ACHN (cell line): ENCODE measurements around the gene SSUH2.

Experiments used
- DNase-seq: peaks from one replicate; pipeline ENCODE4 v3.0.0-alpha.2; 2015
- in situ Hi-C: cut with HindIII; loops from 2 replicates; pipeline ENCODE4 v1.10.0; 2017; ENCODE audit warnings: low sequenced_read_pairs, low pct_ligation_motif_present, low pct_unique_long_range_greater_than_20kb

SSUH2 gene

DNA sequence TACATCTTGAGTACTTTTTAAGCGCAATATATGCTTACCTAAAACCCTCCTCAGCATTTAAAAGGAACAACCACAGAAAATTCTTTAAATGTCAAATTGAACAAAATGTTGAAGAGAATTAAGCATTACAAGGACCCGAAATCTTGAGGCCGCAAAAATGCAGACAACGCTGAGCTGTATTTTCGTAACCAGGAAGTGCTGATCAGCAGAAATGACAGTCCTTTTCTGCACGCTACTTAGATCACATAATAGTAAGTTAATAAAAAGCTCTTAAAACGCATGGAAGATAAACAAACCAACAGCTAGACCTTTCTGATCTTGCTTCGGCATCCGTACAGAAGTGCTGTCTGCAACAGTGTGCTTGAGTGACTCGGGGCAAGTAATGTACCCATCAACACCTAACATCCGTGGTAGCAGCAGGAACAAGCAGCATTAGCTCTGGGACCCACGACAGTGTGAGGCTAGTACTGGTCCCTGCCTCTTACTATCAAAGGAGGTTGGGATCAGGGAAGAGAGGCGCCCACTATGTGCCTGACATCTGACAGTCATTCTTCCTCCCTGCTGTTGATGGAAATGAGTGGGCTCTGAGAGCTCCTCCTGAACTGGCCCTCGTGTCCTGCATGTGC is 1.8 kb upstream of the SSUH2 start:
- no peak for DNase-seq
- in situ Hi-C loops, result no loop called here

DNA sequence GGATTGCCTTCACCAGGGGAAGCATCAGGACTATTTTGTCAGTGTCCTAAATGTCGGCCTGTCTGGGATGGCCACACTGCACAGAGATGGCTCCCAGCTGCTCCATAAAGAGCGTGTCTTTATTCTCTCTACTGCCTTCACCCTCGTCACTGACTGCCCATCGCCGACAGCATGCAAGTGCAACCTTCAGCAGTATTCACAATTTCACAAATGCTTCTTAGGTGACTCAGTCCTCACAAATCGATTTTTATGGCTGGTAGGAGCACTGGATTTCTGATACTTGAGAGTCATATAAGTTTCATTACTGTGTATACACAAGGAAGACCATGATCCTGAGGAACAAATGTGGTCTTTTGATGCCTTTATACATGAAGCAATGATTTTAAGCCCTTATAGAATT is 1.1 kb upstream of the SSUH2 start:
- in situ Hi-C loops, result no loop called here
- DNase-seq, result no peak

DNA sequence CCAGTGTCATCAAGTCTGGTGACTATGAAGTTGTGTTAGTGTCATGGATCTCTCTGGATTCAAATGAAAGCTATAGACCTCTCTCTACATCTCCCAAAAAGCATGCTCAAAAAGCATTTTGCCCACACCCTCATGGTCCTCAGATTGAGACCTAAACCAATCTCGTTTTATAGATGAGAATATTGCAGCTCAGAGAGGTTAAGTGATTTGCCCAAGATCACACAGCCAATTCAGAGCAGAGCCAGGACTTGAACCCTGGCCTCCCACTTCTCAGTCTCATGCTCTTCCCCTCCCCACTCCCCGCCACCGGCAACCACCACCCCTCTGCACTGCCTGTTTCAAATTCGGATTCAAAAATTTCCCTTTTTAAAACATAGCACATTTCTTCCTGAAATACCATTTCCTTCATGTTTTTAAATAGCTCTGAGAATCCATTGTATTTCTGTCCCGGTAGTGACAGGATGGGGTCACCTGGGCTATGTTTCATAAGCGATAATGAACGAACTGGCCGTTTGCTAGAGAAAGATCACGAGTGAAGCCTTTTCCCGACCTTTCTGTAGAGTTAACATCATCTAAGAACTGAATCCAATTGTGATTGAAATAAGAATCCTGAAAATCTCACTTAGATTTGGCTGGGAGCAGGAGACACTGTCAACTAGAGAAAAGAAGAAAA is 769 bp downstream of the SSUH2 start:
- DNase-seq, result no peak
- in situ Hi-C loops, result no loop called here

DNA sequence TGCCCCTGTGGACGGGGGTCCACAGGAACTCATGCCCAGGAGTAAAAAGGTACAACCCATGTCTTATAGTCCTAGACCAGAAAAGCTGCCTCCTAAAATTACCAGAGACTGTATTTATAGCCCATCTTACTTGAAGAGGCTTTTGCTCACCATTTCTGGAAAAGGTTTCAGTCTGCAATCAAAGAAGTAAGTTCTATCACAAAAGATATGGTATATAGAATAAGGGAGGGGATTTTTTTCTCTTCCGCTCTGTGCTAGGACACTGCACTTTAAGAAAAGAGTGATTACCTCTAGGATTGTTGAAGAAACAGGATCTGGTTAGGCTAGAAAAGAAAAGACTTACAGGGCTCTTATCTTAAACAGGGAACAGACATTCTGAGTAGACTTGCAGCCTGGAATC is 2.6 kb downstream of the SSUH2 start:
- in situ Hi-C loops, result no loop called here
- DNase-seq, result no peak

DNA sequence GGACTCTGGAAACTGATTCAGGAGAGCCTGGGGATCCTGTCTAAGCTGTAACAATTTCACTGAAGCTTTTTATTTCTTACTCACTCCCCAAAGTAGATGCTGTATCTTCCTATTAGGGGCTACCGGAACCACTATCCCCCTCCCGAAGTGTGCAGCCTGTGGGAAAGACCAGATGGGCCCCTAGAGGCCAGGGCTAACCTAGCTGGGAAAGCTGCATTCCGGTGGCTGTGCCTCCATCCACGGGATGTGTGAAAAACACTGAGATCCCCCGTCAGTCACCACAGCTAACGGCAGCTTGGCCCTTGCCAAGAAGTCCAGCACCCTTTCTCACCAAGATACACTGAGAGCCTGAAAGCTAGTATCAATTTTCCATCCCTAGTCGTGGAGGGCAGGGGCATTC is 3.1 kb downstream of the SSUH2 start:
- no peak for DNase-seq
- in situ Hi-C loops, result no loop called here

DNA sequence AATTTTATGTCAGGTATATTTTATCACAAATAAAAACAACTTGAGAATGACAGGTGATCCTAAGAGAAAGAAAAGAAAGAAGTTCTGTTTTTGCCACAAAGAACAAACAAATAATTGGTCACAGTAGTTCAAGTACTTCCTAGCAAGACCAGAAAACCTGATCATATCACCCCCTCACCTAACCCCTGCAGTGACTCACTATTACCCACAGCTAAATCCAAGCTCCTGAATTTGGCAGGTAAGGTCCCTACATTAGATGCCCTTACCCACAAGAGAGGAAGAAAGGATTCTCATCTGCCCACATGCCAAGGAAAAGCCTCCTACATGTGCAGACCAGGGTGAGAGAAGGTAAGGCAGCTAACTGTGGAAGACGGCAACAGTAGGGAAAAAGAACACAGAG is 4.4 kb downstream of the SSUH2 start:
- in situ Hi-C loops, result no loop called here
- DNase-seq, result no peak

DNA sequence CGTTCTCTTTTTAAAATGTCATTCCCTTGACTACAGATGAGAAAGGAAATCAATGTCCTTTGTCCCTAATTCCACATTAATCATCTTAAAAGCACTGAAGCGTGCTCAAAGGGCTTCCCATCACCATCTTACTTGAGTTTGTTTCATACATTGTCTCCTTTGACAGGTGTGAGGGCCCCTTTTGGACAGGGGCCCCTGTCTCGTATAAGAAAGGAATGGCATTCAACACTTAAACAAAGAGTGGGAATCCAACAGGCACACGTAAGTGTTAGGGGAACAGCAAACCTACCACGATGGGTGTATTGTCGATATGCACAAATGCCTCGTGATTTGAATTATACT is 5.0 kb downstream of the SSUH2 start:
- in situ Hi-C loops, result no loop called here
- DNase-seq, result no peak

DNA sequence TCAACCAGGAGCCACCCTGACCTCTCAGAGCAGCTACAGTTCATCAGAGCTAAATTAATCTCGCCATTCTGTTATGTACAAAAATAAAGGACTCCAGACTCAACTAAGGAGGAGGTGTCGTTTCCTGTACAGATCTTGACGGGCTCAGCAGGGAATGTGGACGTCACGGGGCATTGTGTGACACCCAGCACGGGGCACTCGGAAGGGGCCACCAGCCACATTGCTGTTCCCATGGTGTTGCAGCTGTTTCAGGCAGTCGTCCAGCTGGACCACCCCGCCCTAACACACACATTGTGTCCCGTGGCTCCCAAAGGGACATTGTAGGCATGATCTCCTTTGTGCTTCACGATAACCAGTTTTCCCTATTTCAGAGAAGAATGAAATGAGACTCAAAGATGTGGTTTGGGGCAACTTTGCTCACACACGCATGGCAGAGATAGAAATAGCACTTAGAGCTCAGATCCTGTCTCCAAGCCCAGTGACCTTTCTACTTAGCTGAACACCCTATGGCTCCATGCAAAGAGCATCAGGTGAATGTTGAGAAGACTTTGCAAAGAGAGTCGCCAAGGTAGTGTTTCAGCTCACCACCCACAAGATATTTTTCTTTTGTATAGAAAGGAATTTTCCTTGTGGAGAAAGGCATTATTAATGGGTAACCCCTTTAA is 5.5 kb downstream of the SSUH2 start:
- in situ Hi-C loops, result no loop called here

DNA sequence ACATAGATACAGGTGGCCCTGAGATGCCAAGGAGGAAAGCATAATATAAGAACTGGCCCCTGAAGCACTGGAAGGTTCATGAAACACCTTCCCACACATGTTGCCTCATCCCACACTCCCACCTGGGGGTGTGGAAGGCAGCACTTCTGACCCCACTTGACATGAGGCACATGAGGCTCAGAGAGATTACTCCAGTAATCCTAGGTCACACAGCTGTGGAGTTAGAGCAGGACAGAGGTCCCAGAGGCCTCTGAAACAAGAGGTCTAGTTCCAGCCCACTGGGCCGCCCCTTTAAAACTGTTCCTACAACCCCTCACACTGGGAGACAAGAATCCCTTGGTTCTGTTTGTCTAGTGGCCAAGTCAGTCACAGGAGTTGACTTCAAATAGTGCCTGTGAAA is 7.2 kb downstream of the SSUH2 start:
- in situ Hi-C loops, result no loop called here

More for the DNA sequence above, 5.5 kb downstream of the SSUH2 start:
- DNase-seq, result no peak

DNA sequence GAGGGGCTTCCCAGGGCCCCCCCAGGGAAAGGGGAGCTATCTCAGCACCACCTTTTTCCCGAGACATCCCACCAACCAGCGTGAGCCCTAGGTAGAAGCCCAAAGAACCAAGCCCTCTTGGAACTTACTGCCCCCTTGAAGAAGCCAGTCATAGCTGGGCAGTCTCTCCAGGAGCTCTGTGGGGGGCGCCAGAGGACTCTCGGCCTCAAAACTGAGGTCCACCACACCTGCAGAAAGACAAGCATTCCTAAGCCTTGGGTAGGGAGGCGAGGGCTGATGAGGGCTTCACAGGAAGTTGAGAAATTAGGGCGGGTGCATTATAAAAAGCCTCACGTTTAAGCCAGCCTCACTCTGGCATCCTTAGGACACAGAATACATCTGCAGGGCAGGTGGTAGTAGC is 9.0 kb downstream of the SSUH2 start:
- DNase-seq, result no peak
- in situ Hi-C loops, result no loop called here

More for the DNA sequence above, 7.2 kb downstream of the SSUH2 start:
- DNase-seq, result no peak

DNA sequence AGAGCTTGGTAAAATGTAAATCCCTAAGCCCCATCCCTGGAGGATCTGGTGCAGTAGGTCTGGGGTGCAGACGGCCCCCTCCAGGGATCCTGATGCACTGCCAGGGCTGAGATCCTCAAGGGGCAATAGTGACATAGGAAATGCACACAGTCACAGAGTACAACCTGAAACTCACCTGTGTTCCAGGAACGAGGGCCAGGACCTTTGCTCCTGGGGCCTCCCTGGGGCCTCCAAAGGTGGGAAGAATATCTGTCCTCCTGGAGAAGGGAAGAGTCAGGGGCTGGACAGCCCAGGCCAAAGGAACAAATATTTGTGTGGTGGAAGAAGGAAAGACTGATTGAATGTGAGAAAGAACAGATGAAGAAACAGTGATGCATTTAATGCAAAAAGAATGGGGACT is 9.5 kb downstream of the SSUH2 start:
- in situ Hi-C loops, result no loop called here

DNA sequence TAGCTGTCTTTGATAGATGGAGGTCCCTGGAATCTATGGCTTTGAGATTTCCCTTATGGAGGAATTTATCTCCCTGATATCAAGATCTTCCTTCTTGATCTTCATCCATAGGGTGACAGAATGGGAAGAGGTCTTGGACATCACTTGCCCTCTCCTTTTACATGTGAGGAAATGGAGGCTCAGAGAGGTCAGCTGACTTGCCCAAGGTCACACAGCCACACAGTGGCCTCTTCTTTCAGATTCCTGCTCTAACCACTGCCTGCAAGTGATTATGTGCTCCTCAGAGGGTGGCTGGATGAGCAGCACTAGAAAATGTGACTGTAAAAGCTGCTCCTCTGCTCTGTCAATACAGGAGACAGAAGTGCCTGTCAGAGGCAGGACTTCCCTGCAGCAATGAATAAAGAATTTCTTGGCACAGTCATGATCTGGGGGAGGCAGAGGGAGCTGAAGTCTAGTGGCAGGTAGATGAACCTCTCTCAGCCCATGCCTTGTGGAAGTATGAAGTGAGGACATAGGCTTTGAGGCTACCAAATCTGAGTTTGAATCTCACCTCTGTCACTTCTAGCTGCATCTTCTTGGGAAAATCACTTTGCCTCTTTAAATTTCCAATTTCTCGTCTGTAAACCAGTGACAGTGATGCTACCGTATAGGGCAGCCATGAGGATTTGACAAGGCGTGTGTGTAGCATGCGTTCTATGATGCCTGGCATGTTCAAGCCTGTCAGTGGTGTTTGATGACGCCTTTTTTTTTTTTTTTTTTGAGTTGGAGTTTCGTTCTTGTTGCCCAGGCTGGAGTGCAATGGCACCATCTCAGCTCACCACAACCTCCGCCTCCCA is 12.0 kb downstream of the SSUH2 start:
- no peak for DNase-seq
- in situ Hi-C loops, result no loop called here

More for the DNA sequence above, 9.5 kb downstream of the SSUH2 start:
- DNase-seq, result no peak

DNA sequence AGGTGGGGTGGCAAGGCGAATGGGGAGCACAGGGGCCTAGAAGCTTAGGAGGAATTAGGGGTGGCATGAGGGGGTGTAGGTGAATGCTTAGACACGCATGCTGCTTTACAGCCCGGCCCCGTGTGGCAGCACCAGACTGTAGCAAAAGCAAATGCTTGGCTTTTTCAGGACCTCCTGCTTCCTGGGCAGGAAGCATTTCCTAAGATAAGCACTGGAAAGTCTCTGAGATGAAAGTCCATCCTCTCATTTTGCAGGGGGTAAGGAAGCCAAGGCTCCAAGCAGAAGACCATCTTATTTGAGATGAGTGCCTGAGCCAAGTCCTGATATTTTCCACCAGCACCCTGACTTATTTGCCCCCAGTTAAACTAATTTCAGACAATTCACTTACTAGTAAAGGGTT is 12.9 kb downstream of the SSUH2 start:
- in situ Hi-C loops, result no loop called here
- DNase-seq, result no peak

DNA sequence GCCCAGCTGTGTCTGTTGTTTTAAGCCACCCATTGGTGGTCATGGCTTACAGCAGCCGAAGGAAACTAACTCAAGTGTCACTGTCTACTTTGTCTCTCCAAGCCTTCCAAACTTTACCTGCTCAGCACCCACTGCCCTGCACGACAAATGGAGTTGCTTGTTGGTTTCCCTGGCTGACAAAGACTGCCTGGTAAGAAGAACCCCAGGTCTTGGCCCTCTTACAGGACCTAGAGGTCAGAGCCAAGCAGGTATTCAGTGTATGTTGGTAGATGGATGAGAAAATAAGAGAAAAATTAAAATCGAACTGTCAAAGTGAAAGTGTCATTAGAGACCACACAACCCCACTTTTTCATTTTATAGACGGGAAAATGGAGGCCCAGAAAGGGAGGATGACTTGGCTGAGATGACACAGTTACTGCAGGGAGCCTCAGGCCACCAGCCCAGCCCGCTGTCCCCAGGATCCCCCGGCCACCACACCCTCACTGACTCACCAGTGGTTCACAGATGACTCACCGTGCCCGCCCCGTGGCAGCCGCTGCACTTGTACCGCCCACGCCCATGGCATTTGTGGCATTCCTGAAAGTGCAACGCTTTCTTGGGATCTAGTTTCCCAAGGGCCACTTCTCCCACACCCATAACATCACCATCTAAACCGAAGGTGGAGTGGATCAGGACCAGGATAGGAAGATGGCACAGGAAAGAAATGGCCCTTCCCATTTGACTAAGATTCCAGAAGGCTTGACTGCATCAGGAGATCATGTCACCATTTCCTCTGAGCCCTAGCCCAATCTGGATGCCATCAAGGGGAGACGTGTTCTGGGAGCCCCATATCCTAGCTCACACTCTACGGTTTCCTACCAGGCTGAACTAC is 15.2 kb downstream of the SSUH2 start:
- in situ Hi-C loops, result no loop called here
- DNase-seq, result peak; percentile 87

DNA sequence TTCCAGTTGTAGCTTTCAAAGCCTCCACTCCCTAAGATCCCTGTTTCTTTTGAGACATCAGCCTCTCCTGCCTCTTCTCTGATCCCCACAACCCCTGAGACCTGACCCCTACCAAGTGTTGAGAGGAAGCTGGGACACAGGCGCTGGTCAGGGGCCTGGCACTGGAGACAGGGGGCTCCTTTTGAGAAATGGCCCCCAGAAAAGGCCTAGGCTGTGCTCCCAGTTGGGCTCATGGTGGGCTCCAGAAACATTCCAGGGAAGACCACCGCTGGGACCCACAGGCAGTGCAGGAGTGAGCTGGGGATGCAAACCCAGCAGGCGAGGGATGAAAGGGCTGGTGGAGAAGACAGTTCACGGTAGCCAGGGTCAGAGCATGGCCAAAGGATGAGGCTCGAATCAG is 16.6 kb downstream of the SSUH2 start:
- in situ Hi-C loops, result no loop called here
- DNase-seq, result no peak

DNA sequence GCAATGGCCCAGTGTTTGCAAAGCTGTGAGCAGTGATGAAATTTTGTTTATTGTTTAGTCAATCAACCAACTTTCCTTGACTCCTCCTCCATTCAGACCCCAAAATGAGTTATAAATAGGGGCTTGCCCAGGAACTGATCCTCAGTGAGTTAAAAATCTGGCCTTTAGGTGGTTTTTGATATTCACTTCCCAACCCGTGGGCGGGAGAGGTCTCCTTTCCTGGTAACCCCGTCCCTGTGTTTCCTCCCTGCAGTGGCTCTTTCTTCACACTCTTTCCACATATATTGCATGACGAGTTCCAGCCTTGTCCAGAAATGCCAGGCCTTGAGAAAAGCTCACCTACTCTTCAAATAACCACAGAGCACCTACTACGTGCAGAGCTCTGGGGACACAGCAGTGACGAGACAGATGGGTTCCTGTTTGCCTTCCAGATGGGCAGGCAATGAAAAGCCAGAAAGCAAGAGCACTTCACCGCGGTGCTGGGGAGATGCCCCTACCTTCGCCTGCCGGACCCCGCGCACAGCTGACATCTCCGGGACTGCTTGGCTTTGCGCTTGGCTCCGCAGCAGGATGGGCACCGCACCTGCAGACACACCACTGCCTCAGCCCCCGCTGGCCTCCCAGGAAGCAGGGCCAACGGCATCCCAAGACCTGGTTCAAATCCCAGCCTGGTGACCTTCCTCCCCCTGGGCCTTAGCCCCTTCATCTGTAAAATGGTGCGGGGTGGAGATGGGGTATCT is 17.2 kb downstream of the SSUH2 start:
- in situ Hi-C loops, result no loop called here
- DNase-seq, result no peak

DNA sequence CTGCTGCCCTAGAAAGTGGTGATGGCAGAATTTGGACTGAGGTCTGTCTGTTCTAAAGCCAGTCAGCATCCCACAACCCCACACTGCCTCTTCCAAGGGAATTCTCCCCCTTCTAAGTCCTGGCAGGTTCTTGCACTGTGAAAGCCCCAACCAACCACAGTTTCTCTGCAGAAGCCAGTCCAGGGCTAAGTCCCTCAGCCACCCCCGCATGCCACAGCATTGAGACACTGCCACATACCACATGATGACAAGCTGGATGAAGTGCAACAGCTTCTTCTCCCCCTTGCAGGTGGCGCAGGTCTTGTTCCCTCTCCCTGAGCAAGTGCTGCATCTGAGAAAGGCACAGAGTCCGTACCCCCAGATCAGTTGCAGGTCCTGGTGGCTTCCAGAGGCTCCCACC is 18.6 kb downstream of the SSUH2 start:
- in situ Hi-C loops, result no loop called here
- DNase-seq, result no peak

DNA sequence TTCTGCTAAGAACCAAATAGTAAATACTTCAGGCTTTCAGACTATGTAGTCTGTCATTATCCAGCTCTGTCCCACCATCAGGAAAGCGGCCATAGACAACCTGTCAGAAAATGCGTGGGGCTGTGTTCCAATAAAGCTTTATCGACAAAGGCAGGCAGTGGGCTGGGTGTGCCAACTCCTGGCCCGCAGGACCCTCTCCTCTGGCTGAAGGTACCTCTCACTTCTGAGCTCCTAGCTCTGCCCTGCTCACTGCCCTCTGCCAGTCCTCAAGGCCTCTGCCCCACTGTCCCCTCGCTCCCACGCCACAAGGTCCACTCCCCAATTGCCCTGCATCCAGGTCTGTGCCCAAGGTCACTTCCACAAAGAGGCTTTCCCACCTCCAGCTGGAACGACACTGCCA is 20.0 kb downstream of the SSUH2 start:
- in situ Hi-C loops, result no loop called here
- DNase-seq, result no peak
